ENCODE measurements around the gene PMS1.

DNA sequence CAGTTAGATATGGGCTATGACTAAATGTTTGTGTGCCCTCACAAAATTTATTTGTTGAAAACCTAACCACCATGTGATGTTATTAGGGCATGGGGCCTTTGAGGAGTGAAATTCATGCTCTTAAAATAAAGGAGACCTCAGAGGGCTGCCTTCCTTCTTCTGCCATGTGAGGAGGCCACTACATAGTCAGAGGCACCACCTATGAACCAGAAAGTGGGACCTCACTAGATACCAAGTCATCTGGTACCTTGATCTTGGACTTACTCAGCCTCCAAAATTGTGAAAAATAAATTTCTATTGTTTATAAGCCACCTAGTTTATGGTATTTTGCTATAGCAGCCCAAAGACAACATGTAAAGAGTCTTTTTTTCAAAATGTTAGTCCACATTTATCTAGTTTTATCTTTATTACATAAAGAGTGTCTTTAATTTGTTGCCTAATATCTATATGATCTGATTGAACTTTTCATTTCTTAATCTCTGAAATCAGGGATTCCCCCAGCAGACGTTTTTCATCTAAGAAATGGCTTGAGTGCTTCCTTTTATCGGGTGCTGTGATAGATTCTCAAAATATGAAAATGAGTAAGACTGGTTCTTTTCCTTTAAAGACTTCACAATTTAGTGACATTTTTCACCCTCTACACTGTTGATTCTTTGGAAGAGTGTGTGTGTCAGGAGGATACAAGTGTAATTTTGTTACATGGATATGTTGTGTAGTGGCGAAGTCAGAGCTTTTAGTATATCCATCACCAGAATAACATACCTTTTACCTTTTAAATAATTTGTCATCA is 34.2 kb downstream of the PMS1 start:
- TF ChIP-seq, protein P1, sequence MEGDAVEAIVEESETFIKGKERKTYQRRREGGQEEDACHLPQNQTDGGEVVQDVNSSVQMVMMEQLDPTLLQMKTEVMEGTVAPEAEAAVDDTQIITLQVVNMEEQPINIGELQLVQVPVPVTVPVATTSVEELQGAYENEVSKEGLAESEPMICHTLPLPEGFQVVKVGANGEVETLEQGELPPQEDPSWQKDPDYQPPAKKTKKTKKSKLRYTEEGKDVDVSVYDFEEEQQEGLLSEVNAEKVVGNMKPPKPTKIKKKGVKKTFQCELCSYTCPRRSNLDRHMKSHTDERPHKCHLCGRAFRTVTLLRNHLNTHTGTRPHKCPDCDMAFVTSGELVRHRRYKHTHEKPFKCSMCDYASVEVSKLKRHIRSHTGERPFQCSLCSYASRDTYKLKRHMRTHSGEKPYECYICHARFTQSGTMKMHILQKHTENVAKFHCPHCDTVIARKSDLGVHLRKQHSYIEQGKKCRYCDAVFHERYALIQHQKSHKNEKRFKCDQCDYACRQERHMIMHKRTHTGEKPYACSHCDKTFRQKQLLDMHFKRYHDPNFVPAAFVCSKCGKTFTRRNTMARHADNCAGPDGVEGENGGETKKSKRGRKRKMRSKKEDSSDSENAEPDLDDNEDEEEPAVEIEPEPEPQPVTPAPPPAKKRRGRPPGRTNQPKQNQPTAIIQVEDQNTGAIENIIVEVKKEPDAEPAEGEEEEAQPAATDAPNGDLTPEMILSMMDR (conservative IDR thresholded peaks at IDR 0.05): no peak
- no peak for TF ChIP-seq ZFX (IDR thresholded peaks at IDR 0.05)

Measured in C4-2B (cell line).